HG03469 (cell line): Measurements from ENCODE around the gene ARHGAP8.

Experiments used
- ATAC-seq: cut with Tn5 transposase; IDR thresholded peaks from one replicate; pipeline ENCODE4 v1.9.1; 2021; ENCODE audit warnings: mild to moderate bottlenecking, moderate library complexity, moderate number of reproducible peaks; ENCODE audit not compliant: unreplicated experiment

ARHGAP8 gene

GRCh38 chr22:44882226-44882905 is 130.0 kb downstream of the ARHGAP8 start:
- ATAC-seq: no peak

- ATAC-seq: no peak
These were observed 130.6 kb downstream of the ARHGAP8 start for GRCh38 chr22:44883011-44883421.

GRCh38 chr22:44884562-44884961 is 132.2 kb downstream of the ARHGAP8 start:
- ATAC-seq: no peak

GRCh38 chr22:44884968-44885805 is 132.8 kb downstream of the ARHGAP8 start:
- ATAC-seq: no peak

GRCh38 chr22:44885806-44886360 is 133.5 kb downstream of the ARHGAP8 start:
- no peak for ATAC-seq

- ATAC-seq: no peak
These were observed 135.6 kb downstream of the ARHGAP8 start for GRCh38 chr22:44887941-44888366.

- ATAC-seq: no peak
These were observed 136.3 kb downstream of the ARHGAP8 start for GRCh38 chr22:44888491-44889254.

- ATAC-seq: no peak
These were observed 137.0 kb downstream of the ARHGAP8 start for GRCh38 chr22:44889255-44889878.

- no peak for ATAC-seq
These were observed 138.3 kb downstream of the ARHGAP8 start for GRCh38 chr22:44890416-44891292.

- no peak for ATAC-seq
These were observed 138.9 kb downstream of the ARHGAP8 start for GRCh38 chr22:44891293-44891747.

GRCh38 chr22:44891791-44892190 is 139.4 kb downstream of the ARHGAP8 start:
- ATAC-seq: no peak

GRCh38 chr22:44892243-44892642 is 139.9 kb downstream of the ARHGAP8 start:
- no peak for ATAC-seq

GRCh38 chr22:44892803-44893730 is 140.7 kb downstream of the ARHGAP8 start:
- no peak for ATAC-seq

- ATAC-seq: no peak
These were observed 141.3 kb downstream of the ARHGAP8 start for GRCh38 chr22:44893731-44894080.

- ATAC-seq: no peak
These were observed 141.9 kb downstream of the ARHGAP8 start for GRCh38 chr22:44894321-44894720.

- ATAC-seq: no peak
These were observed 142.4 kb downstream of the ARHGAP8 start for GRCh38 chr22:44894782-44895181.

- ATAC-seq: no peak
These were observed 143.1 kb downstream of the ARHGAP8 start for GRCh38 chr22:44895296-44896055.

- ATAC-seq: no peak
These were observed 145.9 kb downstream of the ARHGAP8 start for GRCh38 chr22:44898236-44898635.
